DND-41 (cell line): ENCODE data around the gene ATP5MC3.
A peak's percentile ranks its signal among the peaks of the same experiment; 100 is the strongest.

Experiments used
- ATAC-seq: fragments of 200-7000 bp; cut with Tn5 transposase; 3 replicates; pipeline ENCODE4 v1.9.1; 2021; ENCODE audit warnings: low read depth; ENCODE audit not compliant: insufficient read depth
- DNase-seq: peaks from one replicate; pipeline ENCODE4 v3.0.0-alpha.2; 2020
- H2AFZ ChIP-seq: 2 replicates; pipeline ENCODE4 v1.6.0; 2012; ENCODE audit warnings: low read depth, low read length
- H3K27ac ChIP-seq: 2 replicates; pipeline ENCODE4 v1.5.1; 2012; ENCODE audit warnings: low read length, inconsistent platforms
- H3K27me3 ChIP-seq: fragments of 200-600 bp; sonication (generic); 2 replicates; pipeline ENCODE4 v1.6.0; 2012; ENCODE audit warnings: low read length, mild to moderate bottlenecking, inconsistent platforms; ENCODE audit not compliant: insufficient read depth, poor library complexity
- H3K36me3 ChIP-seq: 2 replicates; pipeline ENCODE4 v1.5.1; 2012; ENCODE audit warnings: low read length, inconsistent platforms; ENCODE audit not compliant: insufficient read depth
- H3K4me1 ChIP-seq: 2 replicates; pipeline ENCODE4 v1.5.1; 2012; ENCODE audit warnings: mild to moderate bottlenecking, low read length; ENCODE audit not compliant: insufficient read depth
- H3K4me2 ChIP-seq: 2 replicates; pipeline ENCODE4 v1.6.0; 2012; ENCODE audit warnings: mild to moderate bottlenecking, moderate library complexity, low read length, inconsistent platforms; ENCODE audit not compliant: insufficient read depth
- H3K4me3 ChIP-seq, 2 experiments: fragments of 200-600 bp in 1 of 2; shearing (Covaris generic) in 1 of 2; 2 replicates each; pipeline ENCODE4 v1.5.1; 2012 to 2016; ENCODE audit warnings: inconsistent platforms in 2 of 2, low read length in 2 of 2, mild to moderate bottlenecking in 2 of 2, low read depth in 1 of 2, moderate library complexity in 1 of 2
- H3K79me2 ChIP-seq: 2 replicates; pipeline ENCODE4 v1.6.0; 2012; ENCODE audit warnings: low read length, inconsistent platforms; ENCODE audit not compliant: insufficient read depth
- H3K9ac ChIP-seq: 2 replicates; pipeline ENCODE4 v1.6.0; 2012; ENCODE audit warnings: low read depth, mild to moderate bottlenecking, inconsistent platforms, low read length, moderate library complexity
- H3K9me3 ChIP-seq: 2 replicates; pipeline ENCODE4 v1.5.1; 2012; ENCODE audit warnings: low read length, moderate library complexity, mild to moderate bottlenecking, inconsistent platforms; ENCODE audit not compliant: insufficient read depth, severe bottlenecking
- H4K20me1 ChIP-seq: 2 replicates; pipeline ENCODE4 v1.6.0; 2012; ENCODE audit warnings: low read length; ENCODE audit not compliant: insufficient read depth
- CTCF ChIP-seq: IDR thresholded peaks from 2 replicates; pipeline ENCODE4 v1.5.1; 2012; ENCODE audit warnings: borderline replicate concordance, low read length, moderate library complexity, mild to moderate bottlenecking; ENCODE audit not compliant: poor library complexity, severe bottlenecking; ENCODE audit errors: extremely low read depth
- EZH2 ChIP-seq: IDR thresholded peaks from 3 replicates; pipeline ENCODE4 v1.6.1; 2012; ENCODE audit warnings: borderline replicate concordance, low read depth, mild to moderate bottlenecking, moderate library complexity, low read length, inconsistent platforms; ENCODE audit not compliant: severe bottlenecking

ATP5MC3 gene

GRCh38 chr2:175206866-175207265, 25.4 kb upstream of the ATP5MC3 start:
- Histone ChIP-seq H3K9me3 (no peaks in the 10 kb centered on the region), H3K4me3 (no peak overlapping the region), H3K79me2 (no peaks in the 10 kb centered on the region), H3K36me3 (no peaks in the 10 kb centered on the region), H3K4me1 (no peaks in the 10 kb centered on the region), H2AFZ (no peak overlapping the region), H3K9ac (no peak overlapping the region), H4K20me1 (no peaks in the 10 kb centered on the region), H3K4me2 (no peak overlapping the region), H3K27me3 (peaks cover 14% of the 10 kb centered on the region), H3K27ac (no peak overlapping the region)
- no peak for DNase-seq
- ATAC-seq = no peak
- no peak for TF ChIP-seq CTCF
- TF ChIP-seq EZH2 = no peak

GRCh38 chr2:175205523-175205922, 24.0 kb upstream of the ATP5MC3 start:
- Histone ChIP-seq H2AFZ (no peak overlapping the region), H3K36me3 (no peaks in the 10 kb centered on the region), H4K20me1 (no peaks in the 10 kb centered on the region), H3K4me3 (no peak overlapping the region), H3K27ac (no peak overlapping the region), H3K9me3 (no peaks in the 10 kb centered on the region), H3K4me1 (no peaks in the 10 kb centered on the region), H3K27me3 (peaks cover 12% of the 10 kb centered on the region), H3K9ac (no peak overlapping the region), H3K79me2 (no peaks in the 10 kb centered on the region), H3K4me2 (no peak overlapping the region)
- DNase-seq = no peak
- ATAC-seq = no peak
- TF ChIP-seq CTCF = no peak
- TF ChIP-seq EZH2 = no peak

- Histone ChIP-seq H4K20me1 (no peaks in the 10 kb centered on the region), H3K27ac (no peak overlapping the region), H3K4me1 (no peaks in the 10 kb centered on the region), H3K27me3 (peaks cover 12% of the 10 kb centered on the region), H3K9me3 (no peaks in the 10 kb centered on the region), H3K36me3 (no peaks in the 10 kb centered on the region), H3K79me2 (no peaks in the 10 kb centered on the region), H3K9ac (no peak overlapping the region), H3K4me2 (no peak overlapping the region), H3K4me3 (no peak overlapping the region), H2AFZ (no peak overlapping the region)
- DNase-seq (peak; percentile 38), ATAC-seq (peak; percentile 82)
- peak; percentile 66 for TF ChIP-seq CTCF
- no peak for TF ChIP-seq EZH2
These were observed 22.3 kb upstream of the ATP5MC3 start for GRCh38 chr2:175203621-175204496.
